HUES64 (cell line): ENCODE results near the gene SGTA. TPM values are rescaled to one million over a fixed set of nuclear protein-coding genes. Genes with fewer than 3 reads are reported as not detected.
"Not testable (repeated sequence)": the region's sequence is repeated elsewhere in the genome, so short reads cannot be mapped to it uniquely, and the experiment has no call there.

Experiments used
- H3K27ac ChIP-seq: 2 replicates; pipeline ENCODE4 v1.7.0; 2013; ENCODE audit warnings: low read depth, low read length, inconsistent platforms
- H3K27me3 ChIP-seq: 2 replicates; pipeline ENCODE4 v1.6.1; 2013; ENCODE audit warnings: mild to moderate bottlenecking, low read length; ENCODE audit not compliant: insufficient read depth
- H3K36me3 ChIP-seq: 2 replicates; pipeline ENCODE4 v1.6.1; 2013; ENCODE audit warnings: mild to moderate bottlenecking, low read length; ENCODE audit not compliant: insufficient read depth
- H3K4me1 ChIP-seq: 2 replicates; pipeline ENCODE4 v1.6.1; 2013; ENCODE audit warnings: mild to moderate bottlenecking, low read length, moderate library complexity; ENCODE audit not compliant: insufficient read depth
- H3K4me3 ChIP-seq: 2 replicates; pipeline ENCODE4 v1.5.1; 2013; ENCODE audit warnings: mild to moderate bottlenecking, low read length, moderate library complexity
- H3K9ac ChIP-seq: 2 replicates; pipeline ENCODE4 v1.6.1; 2013; ENCODE audit warnings: mild to moderate bottlenecking, low read depth, low read length
- H3K9me3 ChIP-seq: 2 replicates; pipeline ENCODE4 v1.6.1; 2013; ENCODE audit warnings: low read depth, low read length; ENCODE audit not compliant: insufficient read depth
- WGBS: fragments of 150-250, 120-280 bp; methylation state at CpG from one replicate; pipeline ENCODE4 v1.1.7; 2013; ENCODE audit warnings: missing lambda C conversion rate; 5-methylcytosine and 5-hydroxymethylcytosine counted together
- polyA plus RNA-seq, 2 experiments: library from polyadenylated mRNA; stranded (reverse); fragments of 50-300 nt; gene quantifications; one replicate each; pipeline ENCODE4 v1.2.3, GENCODE V29; 2013

The SGTA gene, protein sequence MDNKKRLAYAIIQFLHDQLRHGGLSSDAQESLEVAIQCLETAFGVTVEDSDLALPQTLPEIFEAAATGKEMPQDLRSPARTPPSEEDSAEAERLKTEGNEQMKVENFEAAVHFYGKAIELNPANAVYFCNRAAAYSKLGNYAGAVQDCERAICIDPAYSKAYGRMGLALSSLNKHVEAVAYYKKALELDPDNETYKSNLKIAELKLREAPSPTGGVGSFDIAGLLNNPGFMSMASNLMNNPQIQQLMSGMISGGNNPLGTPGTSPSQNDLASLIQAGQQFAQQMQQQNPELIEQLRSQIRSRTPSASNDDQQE
- polyA plus RNA-seq (2013, experiment 1 of 2) = 73.8 TPM
- 69.1 TPM for polyA plus RNA-seq (2013, experiment 2 of 2)

DNA sequence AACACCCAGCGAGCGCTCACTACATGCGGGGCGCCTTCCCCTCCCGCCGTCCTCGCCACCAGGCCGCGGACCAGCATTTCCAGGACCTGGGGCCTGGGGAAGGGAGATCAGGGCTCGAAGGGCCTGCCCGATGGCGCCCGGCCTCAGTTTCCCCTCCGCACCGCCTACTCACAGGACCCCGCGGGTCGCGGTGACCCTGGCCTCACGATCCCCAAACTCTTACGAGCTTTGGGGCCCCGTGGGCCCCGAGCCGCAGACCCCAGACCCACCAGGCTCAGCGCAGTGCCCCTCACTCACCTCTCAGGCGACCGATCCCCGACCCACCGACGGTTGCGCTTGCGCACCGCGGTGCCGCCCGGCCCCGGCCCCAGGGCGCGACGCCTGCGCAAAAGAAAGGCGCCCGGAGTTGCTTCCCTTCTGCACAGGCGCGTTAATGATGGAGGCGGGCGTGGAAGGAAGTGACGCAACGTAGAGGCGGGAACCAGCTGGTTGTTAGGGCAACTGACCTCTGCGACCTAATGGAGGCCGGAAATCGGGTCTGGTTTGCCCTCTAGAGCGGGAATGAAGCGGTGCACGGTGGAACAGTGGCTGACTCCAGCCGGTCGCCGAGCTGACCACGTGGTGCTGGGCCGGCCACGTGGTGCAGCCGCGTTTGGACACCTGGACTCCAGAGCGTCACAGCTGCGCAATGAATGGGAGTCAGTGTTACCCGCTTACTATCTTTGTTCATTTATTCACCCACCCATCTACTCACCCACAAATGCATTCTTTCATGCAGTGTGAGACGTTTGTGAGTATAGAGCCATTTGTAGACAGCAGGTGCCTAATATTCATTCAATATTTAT lies at the start of gene SGTA:
Gene SGTA, minus strand, starts transcription at position 338 of the 845 bp plus-strand sequence. CDS start 14,205 bp downstream, outside the sequence.
- H3K9ac ChIP-seq = peak within 1 kb of the TSS; percentile 92
- peak within 1 kb of the TSS; percentile 49 for H3K27ac ChIP-seq
- H3K36me3 ChIP-seq = peaks cover 16% of the 10 kb centered on the region
- no peaks in the 10 kb centered on the region; the same call in 1 of the 2 replicates for H3K9me3 ChIP-seq
- H3K27me3 ChIP-seq = no peaks in the 10 kb centered on the region
- 0 out of 2 replicates have a peak, but pooled peaks cover 4% of the 10 kb centered on the region for H3K4me1 ChIP-seq
- under 1% methylated on average over 67 of the region's 68 CpGs for WGBS
- peak within 1 kb of the TSS; percentile 96 for H3K4me3 ChIP-seq

DNA sequence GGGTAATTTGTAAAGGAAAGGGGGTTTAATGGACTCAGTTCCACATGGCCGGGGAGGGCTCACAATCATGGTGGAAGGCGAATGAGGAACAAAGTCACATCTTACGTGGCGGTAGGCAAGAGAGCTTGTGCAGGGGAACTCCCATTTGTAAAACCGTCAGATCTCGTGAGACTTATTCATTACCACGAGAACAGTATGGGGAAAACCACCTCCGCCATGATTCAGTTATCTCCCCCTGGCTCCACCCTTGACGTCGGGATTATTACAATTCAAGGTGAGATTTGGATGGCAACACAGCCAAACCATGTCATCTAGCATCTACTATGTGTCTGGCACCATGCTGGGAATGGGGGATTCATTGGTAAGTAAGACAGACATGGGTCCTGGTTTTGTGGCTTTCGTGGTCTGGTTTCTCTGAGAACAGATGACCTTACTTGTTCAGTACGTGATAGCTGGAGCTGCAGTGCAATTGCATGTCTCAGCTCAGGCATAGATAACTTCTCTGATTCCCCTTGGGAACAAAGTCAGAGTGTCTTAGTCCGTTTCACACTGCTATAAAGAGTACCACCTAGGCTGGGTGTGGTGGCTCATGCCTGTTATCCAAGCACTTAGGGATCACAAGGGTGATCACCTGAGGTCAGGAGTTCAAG lies 44.9 kb upstream of the SGTA start:
- Histone ChIP-seq H3K4me3 (no peak overlapping the region), H3K36me3 (peaks cover 19% of the 10 kb centered on the region), H3K4me1 (no peaks in the 10 kb centered on the region), H3K27me3 (no peaks in the 10 kb centered on the region), H3K9ac (no peak overlapping the region), H3K27ac (no peak overlapping the region), H3K9me3 (peaks cover 35% of the 10 kb centered on the region)
- 94% methylated on average over 13 of the region's 13 CpGs for WGBS

DNA sequence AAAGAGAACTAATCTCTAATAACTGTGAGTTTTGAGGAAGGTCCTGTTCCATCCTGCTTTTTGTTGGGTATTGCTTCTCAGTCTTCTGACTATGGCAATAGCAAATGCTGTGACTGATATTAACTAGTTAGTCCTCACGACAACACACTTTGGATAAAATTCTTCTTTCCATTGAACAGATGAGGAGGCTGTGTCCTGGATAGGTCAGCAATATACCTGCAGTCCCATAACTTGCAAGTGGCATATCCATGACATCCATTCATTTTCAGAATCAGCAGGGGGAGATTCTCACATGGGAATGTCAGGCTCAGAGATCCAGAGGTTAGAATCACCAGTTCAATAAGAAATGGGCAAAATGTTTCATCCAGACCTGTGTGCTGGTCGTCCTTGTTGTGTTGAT lies 43.9 kb upstream of the SGTA start:
- 95% methylated on average over 2 of the region's 2 CpGs for WGBS
- H3K9me3 ChIP-seq = peaks cover 26% of the 10 kb centered on the region
- H3K4me1 ChIP-seq = no peaks in the 10 kb centered on the region
- H3K4me3 ChIP-seq = no peak overlapping the region
- peaks cover 11% of the 10 kb centered on the region; the same call in 1 of the 2 replicates for H3K36me3 ChIP-seq
- H3K27ac ChIP-seq = no peak overlapping the region
- H3K9ac ChIP-seq = no peak overlapping the region
- no peaks in the 10 kb centered on the region for H3K27me3 ChIP-seq

DNA sequence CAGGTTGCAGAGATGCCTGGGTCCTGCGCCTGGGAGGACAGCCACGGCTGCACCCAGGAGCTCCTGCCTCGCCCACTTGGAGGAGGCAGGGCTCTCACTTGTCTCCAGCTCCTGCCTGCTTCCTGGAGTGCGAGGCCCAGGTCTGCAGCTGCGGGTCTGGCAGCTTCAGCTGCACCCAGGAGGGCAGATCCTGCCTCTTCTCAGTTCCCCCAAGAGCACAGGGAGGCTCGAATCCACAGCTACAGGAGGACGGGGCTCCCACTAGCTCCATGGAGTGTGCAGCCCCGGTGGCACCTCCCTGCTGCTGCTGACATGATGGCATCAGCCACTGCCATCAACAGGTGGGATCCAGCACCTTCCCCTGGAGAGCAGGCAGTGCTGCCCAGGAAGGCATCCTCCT lies 41.1 kb upstream of the SGTA start:
- Histone ChIP-seq H3K36me3 (peaks cover 11% of the 10 kb centered on the region; the same call in 1 of the 2 replicates), H3K9me3 (peaks cover 14% of the 10 kb centered on the region), H3K9ac (no peak overlapping the region), H3K4me1 (no peaks in the 10 kb centered on the region), H3K4me3 (no peak overlapping the region), H3K27me3 (no peaks in the 10 kb centered on the region), H3K27ac (no peak overlapping the region)
- 79% methylated on average over 8 of the region's 8 CpGs for WGBS

DNA sequence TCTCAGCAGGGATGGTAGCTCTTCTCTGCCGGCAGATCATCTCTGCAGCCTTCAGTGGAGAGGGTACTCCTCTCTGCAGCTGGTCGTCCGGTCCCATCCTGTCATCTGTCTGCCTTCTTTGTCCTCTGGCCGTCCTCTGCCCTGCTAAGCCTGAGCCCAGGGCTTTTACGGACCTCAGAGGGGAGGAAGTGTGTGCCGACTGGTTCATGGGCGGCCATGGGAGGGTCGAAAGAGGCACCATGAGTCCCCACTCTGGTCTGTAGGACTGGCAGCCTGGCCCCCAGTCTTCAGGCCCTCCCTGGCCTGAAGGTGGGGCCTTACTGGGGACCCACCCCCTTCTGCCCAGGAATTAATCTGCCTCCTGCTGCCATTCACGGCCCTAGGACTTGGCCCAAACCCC lies 40.6 kb upstream of the SGTA start:
- no peak overlapping the region for H3K27ac ChIP-seq
- H3K27me3 ChIP-seq = no peaks in the 10 kb centered on the region
- H3K36me3 ChIP-seq = peaks cover 11% of the 10 kb centered on the region; the same call in 1 of the 2 replicates
- 86% methylated on average over 9 of the region's 9 CpGs for WGBS
- no peak overlapping the region for H3K9ac ChIP-seq
- H3K9me3 ChIP-seq = peaks cover 11% of the 10 kb centered on the region
- H3K4me3 ChIP-seq = no peak overlapping the region
- H3K4me1 ChIP-seq = no peaks in the 10 kb centered on the region

DNA sequence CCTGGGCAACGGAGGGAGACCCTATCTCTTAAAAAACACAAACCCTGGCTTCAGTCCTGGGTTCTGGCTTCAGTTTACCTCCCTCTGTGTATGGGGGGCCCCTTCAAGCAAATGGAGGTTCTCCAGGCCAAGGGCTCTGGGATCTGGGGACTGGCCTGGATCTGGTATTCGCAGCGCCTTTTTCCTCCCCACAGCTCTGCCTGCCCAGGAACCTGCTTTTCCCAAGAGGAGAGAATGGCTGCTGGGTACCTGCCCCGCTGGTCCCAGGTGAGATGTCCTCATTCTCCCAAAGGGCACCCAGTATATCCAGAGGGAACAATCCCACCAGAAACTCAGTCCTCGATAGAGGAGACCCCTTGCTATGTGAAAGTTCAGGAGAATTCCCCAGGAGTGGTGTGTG lies 39.8 kb upstream of the SGTA start:
- no peak overlapping the region for H3K27ac ChIP-seq
- H3K9ac ChIP-seq = no peak overlapping the region
- WGBS = 95% methylated on average over 5 of the region's 5 CpGs

DNA sequence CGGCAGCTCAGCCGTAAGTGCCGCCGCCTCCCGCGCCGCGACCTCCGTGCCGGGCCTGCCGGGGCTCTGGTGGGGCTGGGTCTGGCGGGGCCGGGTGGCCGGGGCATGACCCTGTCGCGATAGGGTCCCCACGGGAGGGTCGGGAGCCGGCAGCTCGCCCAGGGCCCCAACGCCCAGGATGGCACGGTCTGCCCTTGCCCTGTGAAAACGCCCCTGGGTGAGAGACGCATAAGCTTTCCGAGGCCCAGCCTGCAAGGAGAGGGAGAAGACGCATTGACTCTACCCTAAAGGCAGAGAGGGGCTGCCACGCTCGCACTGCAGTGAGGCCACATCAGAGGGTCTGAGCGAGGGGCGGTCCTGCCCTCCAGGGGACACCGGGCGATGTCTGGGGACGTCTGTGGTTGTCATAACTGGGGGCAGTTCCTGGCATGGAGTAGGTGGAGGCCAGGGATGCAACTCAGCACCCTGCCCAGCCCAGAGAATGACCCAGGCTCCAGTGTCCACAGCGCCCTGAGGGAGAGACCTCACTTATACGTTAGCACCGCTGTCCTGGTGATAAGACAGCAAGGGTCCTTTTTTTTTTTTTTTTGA lies 37.1 kb upstream of the SGTA start:
- Histone ChIP-seq H3K9ac (peak overlapping the region; percentile 77), H3K36me3 (peaks cover 2% of the 10 kb centered on the region; the same call in 1 of the 2 replicates), H3K27me3 (no peaks in the 10 kb centered on the region), H3K27ac (no peak overlapping the region), H3K4me1 (no peaks in the 10 kb centered on the region), H3K4me3 (peak overlapping the region; percentile 85), H3K9me3 (no peaks in the 10 kb centered on the region)
- WGBS = 6% methylated on average over 36 of the region's 36 CpGs

More for the DNA sequence above, 39.8 kb upstream of the SGTA start:
- peaks cover 5% of the 10 kb centered on the region for H3K9me3 ChIP-seq
- no peaks in the 10 kb centered on the region for H3K4me1 ChIP-seq
- H3K27me3 ChIP-seq = no peaks in the 10 kb centered on the region
- peaks cover 6% of the 10 kb centered on the region; the same call in 1 of the 2 replicates for H3K36me3 ChIP-seq
- H3K4me3 ChIP-seq = no peak overlapping the region

DNA sequence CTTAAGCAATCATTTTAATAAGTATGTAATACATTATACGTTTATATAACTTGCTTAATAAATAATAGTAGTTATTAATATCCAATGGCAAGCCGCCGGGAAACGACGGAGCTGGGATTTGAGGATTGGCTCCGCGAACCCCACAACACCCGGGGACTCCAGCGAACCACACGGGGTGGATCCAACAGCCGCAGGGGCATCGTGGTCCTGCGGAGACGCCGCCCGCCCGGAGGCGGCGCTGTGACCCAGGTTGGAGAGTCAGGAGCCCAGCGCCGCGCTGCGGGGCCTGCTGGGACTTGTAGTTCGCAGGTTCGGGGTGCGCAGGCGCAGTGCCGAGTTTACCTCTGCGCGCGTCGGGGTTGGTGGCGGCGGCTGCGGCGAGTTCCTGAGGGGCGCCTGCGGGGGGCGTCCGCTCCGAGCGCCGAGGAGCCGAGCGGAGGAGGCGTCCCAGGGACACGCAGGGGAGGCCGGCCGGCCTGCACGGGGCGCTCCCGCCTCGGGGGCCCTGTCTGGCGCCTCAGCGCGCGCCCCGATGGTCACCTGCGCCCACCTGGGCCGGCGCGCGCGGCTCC lies 36.6 kb upstream of the SGTA start, which contains the start of gene ZNF554:
Gene ZNF554, plus strand, starts transcription at position 329 of the 572 bp plus-strand sequence. Its CDS starts 204 bp downstream, at position 533.
- Histone ChIP-seq H3K9me3 (no peaks in the 10 kb centered on the region), H3K4me1 (no peaks in the 10 kb centered on the region), H3K36me3 (peaks cover 2% of the 10 kb centered on the region; the same call in 1 of the 2 replicates), H3K27me3 (no peaks in the 10 kb centered on the region), H3K27ac (no peak within 1 kb of the TSS), H3K4me3 (peak within 1 kb of the TSS; percentile 85), H3K9ac (peak within 1 kb of the TSS; percentile 77)
- WGBS = under 1% methylated on average over 63 of the region's 64 CpGs

DNA sequence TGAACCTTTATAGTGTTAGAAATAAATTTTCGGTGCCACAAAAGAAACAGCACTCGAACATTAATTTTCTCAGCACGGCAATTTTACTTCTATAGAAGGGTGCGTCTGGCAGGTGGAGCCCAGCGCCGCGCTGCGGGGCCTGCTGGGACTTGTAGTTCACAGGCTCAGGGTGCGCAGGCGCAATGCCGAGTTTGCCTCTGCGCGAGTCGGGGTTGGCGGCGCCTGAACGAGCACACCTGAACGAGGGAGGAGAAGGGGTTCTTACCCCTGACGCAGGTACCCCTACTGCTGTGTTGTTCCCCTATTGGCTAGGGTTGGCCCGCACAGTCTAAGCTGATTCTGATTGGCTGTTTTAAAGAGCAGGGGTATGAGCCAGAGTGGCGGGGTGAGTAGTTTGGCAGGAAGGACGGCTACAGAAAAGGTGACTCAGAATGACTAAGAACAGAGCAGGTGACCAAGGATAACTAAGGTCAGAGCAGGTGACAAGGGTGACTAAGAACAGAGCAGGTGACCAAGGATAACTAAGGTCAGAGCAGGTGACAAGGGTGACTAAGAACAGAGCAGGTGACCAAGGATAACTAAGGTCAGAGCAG lies 34.3 kb upstream of the SGTA start:
- H3K4me1 ChIP-seq, H3K27me3 ChIP-seq, H3K9ac ChIP-seq, H3K27ac ChIP-seq, H3K9me3 ChIP-seq, H3K4me3 ChIP-seq: not testable (repeated sequence)
- peaks cover 17% of the 10 kb centered on the region for H3K36me3 ChIP-seq
- 89% methylated on average over 22 of the region's 22 CpGs for WGBS

DNA sequence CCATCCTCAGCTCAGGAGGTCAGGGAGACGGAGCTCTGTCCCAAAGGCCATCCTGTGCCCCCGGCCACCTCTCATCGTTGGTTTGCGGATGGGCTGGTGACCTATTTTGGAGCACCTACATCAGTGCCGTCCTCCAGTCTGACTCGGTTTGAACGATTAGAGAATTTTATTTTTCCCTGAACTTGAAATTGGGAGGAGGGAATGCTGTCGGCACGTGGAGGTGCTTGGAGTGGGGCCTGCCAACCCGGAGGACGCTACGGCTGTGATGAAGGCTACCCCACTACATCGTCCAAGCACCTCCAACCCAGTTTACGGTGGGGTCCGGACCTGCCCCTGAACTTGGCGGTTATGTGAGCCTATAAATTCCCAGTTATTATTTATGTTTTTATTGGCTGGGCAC lies 33.6 kb upstream of the SGTA start:
- 94% methylated on average over 16 of the region's 16 CpGs for WGBS
- no peak overlapping the region for H3K4me3 ChIP-seq
- H3K9me3 ChIP-seq = no peaks in the 10 kb centered on the region
- H3K27me3 ChIP-seq = no peaks in the 10 kb centered on the region
- H3K36me3 ChIP-seq = peaks cover 24% of the 10 kb centered on the region
- no peak overlapping the region for H3K27ac ChIP-seq
- H3K4me1 ChIP-seq = no peaks in the 10 kb centered on the region
- no peak overlapping the region for H3K9ac ChIP-seq
